GM18867 (cell line): ENCODE data around the gene CPED1.
A peak's percentile ranks its signal among the peaks of the same experiment; 100 is the strongest.
"Not testable (repeated sequence)": the region's sequence is repeated elsewhere in the genome, so short reads cannot be mapped to it uniquely, and the experiment has no call there.

Experiments used
- ATAC-seq: cut with Tn5 transposase; IDR thresholded peaks from one replicate; pipeline ENCODE4 v1.9.1; 2021; ENCODE audit warnings: mild to moderate bottlenecking, moderate library complexity; ENCODE audit not compliant: unreplicated experiment

Gene CPED1

DNA sequence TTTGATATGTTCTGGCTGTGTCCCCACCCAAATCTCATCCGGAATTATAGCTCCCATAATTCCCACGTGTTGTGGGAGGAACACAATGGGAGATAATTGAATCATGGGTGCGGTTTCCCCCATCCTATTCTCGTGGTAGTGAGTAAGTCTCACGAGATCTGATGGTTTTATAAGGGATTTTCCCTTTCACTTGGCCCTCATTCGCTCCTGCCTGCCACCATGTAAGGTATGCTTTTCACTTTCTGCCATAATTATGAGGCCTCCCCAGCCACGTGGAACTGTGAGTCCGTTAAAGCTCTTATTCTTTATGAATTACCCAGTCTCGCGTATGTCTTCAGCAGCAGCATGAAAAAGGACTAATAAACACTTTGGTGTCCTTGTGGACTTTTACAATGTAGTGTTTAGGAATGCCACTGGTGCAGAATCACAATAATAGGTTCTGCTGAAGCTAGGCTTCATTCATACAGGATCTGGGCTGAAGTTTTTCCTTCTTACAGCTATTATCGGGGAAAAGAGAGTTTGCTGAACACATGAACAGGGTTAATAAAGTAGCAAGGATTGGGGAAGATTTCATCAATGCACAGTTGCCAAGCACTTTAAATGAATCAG is 74.3 kb downstream of the CPED1 start:
- no peak for ATAC-seq

DNA sequence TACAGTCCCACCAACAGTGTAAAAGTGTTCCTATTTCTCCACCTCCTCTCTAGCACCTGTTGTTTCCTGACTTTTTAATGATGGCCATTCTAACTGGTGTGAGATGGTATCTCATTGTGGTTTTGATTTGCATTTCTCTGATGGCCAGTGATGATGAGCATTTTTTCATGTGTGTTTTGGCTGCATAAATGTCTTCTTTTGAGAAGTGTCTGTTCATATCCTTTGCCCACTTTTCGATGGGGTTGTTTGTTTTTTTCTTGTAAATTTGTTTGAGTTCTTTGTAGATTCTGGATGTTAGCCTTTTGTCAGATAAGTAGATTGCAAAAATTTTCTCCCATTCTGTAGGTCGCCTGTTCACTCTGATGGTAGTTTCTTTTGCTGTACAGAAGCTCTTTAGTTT is 79.2 kb downstream of the CPED1 start:
- ATAC-seq, result not testable (repeated sequence)

DNA sequence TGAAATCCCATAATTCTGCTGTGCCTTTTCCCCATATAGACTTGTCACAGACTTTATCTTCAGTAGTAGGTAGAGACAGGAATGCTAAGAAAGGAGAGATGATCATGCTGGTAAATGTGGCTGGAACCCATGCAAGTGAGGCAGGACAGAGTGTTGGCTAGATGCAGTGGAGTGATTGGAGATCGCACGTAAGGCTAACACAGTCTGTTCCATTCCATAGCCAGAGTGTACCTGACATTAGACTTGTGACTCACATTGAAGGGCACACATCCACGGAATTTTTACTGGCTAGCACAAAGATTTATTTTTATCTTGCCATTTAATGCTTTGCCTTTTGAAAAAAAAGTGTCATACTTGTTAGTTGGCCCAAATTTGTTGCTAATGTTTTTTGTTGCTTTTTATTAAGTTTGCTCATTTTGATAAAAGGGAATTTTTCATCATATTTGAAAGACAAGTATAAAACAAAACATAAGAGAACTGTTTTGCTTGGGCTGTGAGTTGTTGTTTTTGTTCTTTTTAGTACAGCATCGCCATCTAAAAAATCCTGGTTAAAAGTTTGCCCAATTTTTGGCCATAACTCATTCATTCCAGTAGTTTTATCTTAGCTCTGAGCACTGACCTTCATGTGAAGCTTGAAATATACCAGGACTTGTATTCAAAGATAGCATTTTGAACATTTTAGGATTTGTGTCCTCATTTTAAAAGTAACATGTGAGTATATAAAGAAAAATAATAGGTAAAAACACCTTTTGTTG is 81.0 kb downstream of the CPED1 start:
- ATAC-seq, result no peak

DNA sequence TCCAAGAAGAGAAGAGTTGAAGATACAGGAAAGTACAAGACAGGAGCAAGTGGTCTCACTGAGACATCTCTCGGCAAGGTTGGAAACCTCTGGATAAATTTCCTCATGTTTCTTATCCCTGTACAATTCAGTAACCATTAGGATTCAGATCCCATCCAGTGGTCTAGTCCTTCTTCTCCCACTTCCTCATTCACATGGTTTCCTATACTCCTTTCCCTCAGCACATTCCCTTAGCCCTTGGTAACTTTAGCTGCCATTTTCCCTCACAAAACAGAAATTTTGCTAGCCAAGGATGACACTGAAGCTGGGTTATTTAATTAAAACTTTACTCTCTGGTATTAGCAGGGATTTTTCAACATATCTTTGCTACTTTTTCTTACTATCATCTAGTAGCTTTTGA is 82.6 kb downstream of the CPED1 start:
- no peak for ATAC-seq

DNA sequence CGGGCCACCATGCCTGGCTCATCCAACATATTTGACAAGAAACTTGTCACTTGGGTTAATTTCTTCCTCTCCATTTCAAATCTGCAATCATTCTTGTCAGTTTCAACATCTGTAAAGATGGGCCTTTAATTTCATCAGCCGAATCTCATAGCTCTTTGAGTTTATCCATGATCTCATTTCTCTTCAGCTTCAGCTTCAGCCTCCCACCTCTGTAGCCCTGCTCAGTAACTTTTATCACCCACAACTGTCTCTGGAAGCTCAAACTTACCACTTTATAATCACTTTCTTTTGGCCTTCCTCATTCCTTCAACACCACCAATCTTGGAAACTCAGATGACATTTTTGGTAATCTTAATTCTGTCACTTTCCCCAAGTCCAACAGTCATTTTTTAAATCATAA is 83.2 kb downstream of the CPED1 start:
- ATAC-seq, result no peak

DNA sequence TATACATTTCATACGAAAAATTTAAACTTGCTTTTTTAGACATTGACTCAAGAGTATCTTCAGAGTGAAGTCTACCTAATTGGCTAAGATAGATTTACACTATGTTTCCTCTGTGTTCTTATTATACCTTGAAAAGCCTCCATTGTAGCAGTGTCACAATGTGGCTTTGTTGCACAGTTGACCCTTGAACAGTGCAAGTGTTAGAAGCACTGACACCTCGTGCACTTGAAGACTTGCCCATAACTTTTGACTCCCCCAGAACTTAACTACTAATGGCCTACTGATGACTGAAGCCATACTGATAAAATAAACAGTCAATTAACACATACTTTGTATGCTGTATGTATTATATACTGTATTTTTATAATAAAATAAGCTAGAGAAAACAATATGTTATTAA is 84.3 kb downstream of the CPED1 start:
- no peak for ATAC-seq

DNA sequence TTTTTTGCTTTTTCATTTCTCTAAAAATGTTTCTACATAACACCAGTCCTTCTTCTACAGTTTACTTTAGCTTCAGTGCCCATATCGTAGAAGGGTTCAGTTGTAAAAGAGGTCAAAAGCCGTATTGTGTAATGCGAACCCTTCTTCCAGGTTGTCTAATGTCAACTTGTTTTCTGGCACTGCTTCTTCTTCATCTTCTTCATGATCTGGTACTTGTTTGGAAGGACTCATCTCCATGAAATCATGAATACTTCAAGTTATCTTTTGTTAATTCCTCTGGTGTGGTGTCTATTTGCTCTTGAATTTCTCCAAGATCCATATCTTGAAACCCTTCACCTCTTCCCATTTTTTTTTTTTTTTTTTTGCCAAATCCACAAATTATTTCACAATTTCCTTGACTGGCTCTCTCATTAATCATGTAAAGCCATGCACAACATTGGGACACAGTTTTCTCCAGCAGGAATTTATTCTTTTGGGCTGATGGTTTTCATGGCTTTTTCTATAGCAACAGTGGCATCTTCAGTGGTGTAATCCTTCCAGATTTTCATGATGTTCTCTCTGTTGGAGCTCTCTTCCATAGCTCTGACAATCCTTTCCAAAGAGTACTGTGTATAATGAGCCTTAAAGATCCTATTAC is 85.1 kb downstream of the CPED1 start:
- no peak for ATAC-seq

DNA sequence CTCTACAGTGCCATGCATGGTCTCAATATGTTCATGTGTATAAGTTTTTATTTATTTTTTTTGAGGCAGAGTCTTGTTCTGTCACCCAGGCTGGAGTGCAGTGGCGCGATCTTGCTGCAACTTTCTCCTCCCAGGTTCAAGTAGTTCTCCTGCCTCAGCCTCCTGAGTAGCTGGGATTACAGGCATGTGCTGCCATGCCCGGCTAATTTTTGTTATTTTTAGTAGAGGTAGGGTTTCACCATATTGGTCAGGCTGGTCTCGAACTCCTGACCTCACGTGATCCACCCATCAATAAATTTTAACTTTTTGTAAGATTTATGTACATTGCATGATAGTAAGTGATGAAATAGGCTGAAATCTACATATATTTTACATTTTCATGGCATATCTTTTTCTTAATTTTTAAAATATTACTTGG is 86.9 kb downstream of the CPED1 start:
- ATAC-seq, result not testable (repeated sequence)

DNA sequence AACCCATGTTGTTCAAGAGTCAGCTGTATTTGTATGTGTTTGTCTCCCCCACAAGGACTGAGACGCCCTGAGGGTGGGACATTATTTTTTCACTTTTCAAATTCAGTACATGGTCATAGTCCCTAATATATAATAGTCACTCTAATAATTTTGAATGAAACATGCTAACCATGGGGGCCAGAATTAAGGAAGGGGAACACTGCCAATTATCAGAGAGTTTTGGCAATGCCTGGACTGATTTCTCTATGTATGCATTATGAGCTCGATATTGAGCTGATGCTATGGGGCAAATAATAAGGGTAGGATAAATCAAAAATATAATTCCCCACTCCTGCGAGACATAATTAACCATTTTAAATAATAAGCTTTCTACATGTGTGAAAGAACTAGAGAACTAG is 87.4 kb downstream of the CPED1 start:
- ATAC-seq, result no peak

DNA sequence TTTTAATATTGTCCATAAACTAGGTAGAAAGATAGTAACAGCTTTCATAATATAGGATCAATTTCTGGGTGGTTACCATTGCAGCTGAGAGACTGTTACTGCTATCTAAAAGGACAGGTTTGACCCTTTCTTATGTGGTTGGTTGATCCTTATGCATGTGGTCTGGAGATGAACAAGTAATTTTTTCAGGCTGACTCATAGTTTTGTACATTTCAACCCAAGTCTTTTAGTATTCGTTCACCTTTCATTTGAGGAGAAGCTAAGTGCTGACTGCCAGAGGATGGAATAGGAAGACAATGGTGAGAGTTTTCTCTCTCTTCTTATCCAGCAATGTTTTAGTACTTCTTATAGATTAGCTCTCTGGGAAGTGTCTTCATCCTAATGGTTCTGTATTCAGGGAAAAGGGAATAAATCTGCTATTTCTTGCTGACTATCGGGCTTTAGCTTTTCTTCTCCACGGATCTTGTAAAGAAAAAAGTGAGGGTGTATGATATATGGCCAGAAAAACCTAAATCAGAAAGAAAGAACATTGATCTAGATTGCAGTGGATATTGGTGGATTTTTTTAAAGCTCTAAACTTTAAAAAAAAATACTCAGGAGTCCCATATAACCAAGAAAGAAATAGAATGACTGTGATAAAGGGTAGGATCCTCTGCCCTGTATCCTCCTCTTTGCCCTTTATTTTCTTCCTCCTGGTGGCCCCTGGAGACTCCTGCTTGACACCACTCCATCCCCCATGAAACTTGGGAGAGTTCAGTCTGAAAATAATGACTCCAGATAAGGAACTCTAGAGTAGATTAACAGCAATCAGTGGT is 88.0 kb downstream of the CPED1 start:
- no peak for ATAC-seq

DNA sequence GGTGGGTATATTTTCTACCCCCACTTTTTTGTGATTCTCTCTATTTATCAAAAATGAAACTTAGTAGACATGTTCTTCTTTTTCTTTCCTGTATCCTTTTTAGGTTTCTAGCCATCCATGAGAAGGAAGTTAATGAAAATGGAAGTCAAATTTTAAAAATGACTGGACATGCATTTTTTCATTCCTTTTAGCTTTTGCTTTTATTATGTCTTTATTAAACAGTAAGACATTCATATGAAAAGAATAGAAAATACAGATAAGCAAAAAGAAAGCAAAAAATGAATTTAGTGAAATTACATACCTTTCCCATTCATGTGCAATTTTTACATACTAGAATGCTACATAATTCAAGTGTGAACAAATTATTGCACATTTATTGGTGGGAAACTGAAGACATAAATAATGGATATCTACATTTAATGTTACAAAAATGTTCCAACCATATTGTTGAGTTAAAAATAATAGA is 88.7 kb downstream of the CPED1 start:
- ATAC-seq, result no peak

DNA sequence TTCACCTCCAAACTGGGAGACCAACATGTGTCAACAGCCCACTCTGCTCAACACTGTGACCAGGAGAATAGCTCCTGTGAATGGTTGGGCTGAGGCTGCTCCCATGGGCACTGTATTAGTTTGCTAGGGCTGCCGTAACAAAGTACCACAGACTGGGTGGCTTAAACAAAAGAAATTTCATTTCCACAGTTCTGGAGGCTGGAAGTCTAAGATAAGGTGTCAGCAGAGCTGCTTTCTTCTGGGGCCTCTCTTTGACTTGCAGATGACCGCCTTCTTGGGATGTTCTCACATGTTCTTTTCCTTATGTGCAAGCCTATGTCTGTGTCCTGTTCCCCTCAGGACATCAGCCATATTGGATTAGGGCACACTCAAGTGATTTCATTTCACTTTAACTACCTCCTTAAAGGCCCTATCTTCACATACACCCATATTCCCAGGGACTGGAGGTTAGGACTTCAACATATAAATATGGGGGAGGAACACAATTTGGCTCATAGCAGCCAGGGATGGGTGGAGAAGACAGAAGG is 90.3 kb downstream of the CPED1 start:
- no peak for ATAC-seq

DNA sequence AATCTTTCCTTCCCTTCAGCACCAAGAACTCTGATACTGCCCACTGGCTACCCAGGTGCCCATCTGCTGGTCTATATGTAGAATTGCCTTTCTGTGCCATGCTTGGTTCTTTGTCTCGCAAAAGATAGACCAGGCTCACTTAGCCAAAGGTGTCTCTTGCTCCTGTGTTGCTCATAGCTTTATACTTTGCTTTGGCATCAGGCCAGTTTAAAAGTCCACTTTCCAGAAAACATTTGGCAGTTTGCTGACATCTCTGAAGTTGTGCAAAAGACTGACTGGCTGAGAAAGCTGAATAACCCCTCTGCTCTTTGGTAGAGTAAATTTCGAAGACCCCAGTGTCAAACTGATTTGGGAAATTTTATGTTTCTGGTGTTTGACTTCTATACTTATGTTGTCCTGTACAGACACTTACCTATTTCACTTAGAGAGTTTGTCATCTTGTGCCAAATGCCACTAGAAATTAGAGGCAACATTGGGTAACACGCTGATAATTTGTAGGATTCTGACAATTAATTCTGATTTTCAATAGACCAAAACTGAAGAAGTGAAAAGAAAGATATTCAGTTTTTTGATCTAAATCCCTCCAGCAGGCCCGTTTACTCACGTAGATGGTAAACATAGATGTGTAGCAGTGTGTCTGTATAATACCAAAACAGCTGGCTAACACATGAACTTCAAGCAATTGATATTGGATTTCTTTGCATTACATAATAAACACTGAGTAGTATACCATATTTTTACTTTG is 91.1 kb downstream of the CPED1 start:
- no peak for ATAC-seq

DNA sequence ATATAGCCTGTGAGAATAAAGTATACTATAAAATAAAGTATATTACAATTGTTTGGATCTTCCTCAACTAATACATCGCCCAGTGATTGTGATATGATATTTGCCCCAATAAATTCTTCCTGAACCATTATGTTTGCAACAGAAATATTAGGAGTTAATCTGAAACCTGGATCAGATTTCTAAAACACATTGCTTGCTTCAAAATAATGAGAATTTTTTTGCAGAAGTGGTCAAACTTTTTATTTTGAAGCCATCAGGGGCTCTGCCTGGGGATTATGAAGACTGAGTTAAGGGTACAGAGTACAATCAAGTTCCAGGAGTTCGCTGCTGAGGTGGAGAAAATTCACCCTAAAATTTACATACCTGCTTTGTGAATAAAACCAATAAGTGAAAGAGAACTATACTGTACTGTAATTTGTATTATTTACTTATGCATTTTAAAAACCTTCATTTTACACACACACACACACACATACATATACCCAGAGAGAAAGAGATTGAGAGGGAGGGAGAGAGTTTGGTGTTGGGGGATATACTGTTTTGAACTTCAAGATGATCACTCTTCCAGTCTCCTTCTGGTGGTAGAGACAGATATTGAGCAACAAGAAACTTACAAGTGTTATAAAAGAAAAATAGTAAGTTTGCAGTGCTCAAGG is 91.9 kb downstream of the CPED1 start:
- no peak for ATAC-seq

DNA sequence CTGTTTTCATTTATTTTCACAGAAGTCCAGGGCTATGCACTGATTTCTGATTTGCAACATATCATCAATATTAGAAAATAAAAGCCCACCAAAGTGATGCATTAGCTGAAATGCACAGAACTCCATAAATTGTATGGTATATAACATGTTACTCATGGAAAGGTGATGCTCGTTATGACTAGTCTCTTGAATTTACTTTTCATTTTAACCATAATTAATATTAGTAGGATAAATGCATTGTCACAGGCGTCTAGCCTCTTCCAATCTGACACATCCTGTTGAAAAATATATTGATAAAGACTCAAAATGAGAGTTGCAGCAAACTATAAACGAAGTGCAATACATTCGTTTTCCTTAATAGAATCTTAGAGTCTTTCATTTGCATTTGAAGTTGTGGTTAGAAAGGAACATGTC is 92.4 kb downstream of the CPED1 start:
- ATAC-seq, result no peak

DNA sequence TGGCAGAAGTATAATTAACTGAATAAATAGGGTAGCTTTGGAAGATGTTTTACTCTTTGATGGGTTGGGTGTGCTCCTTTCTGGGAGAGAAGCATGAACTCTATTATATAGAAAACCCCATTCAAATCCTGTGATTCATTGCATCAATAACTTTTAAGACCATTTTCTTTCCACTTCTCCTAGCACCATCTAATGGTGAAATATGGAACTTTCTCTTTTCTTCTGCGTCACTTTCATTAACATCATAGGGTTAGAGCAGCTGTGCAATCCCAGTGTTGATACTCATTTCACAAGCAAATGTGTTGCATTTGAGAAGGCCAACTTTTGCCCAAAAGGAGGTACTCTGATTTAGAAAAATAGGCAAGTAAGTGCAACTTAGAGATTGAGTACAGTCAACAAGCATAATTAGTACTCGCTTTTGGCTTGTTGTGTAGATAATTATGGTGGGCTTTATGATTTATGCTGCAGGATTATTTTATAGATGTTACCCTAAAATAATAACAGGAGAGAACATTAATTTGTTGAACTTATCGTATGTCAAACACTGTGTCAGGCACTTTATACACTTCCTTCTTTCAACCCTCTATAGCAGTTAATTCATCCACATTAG is 92.9 kb downstream of the CPED1 start:
- peak; percentile 89 for ATAC-seq

DNA sequence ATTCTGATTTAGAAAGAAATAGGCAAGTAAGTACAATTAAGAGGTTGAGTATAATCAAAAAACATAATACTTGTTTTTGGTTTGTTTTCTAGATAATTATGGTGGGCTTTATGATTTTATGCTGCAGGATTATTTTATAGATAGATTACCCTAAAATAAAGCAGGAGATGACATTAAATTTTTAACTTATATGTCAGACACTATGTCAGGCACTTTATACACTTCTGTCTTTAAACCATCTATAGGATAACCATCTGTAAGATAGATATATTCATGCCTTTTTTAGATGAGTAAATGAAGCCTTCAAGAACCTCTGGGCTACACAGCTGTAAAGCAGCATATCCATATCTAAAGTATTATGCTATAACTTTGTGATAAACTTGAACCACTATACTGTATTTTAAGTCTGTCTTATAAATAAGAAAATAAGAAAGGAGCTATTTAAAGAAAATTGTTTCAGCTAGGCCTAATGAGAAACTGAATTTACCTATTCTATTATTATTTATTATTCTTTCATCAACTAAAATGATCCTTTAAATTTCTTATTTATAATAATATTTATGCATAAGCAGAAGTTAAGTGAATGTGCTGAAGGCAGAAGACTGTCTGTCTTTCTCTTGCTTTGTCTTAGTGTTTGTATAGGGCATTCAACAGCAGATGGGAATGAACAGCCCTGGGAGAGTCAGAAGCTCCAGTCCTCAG is 94.0 kb downstream of the CPED1 start:
- ATAC-seq, result no peak

DNA sequence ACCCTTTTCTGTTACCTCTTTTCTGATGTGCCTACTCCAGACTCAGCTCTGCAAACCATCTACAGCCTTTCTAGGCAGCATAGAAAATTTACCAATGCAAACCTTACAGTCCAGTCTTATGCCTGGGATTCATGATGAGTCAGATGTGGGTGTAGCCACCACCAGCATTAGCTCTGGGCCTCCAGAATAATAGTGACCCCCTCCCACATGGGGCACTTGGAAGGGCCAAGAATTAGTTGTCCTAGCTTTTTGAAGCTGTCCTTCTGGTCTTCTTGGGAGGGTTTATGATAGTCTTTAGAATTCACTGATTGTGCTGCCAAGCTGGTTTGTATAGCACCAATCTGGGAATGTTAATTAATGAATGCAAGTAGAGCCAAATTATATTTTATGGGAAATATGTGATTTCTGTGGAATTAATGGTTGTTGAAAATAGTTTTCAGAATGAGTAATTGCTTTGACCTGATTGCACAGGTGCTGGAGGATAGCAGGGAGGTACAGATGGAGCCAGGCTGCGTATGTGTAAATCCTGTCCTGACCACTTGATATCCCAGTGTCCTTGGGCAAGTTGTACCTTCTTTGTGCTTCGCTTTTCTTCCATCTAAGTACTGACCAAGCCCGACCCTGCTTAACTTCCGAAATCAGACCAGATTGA is 94.8 kb downstream of the CPED1 start:
- ATAC-seq, result no peak
